SKM-1 (cell line): ENCODE measurements around the gene FRMD4B.

Source experiments
- DNase-seq: peaks from one replicate; lab custom pipeline; 2025; ENCODE audit not compliant: unreplicated experiment; lab: John Stamatoyannopoulos, UW

FRMD4B gene

GRCh38 chr3:69180869-69181591 lies 204.9 kb downstream of the FRMD4B start:
- no peak for DNase-seq

DNA sequence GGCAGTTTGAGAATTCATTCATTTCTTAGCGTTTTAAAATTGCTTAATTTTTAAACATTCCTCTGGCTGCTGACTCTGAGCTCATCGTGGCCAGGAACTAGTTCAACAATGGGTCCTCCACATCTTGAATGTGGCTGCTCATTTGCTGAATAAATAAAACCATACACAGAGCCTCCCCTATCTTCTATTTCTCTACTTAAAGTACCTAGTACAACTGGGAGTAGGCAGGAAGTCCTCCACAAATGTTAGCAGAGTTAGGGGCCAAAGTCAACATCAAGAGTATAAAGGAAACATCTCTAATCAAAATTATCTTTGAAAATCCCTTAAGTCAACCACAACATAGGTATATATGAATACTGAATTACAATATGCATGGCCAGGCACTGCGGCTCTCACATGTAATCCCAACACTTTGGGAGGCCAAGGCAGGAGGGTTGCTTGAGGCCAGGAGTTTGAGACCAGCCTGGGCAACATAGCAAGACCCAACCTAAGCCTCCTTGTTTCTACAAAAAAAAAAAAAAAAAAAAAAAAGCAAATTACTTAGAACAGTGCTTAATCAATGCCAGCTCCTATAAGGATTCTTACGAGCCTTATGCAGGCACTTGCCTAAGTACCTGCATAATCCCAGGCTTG lies 206.0 kb downstream of the FRMD4B start:
- DNase-seq = no peak

- DNase-seq = no peak
These were observed 206.8 kb downstream of the FRMD4B start for GRCh38 chr3:69178838-69179739.

DNA sequence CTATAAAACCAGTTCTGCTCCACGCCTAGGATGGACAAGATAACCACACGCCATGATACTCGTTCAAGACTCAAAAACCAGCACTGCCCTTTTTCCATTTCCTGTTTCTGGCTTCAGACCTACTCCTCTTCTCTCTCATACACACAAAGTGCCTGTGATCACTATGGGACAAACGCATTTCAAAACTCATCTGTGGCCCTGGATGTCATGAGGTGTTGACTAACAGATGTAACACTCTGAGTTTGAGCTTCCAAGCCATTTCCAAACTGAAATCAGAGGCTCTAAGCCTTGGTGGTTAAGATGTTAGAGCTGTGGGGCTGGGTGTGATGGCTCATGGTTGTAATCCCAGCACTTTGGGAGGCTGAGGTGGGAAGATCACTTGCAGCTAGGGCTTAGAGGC lies 207.8 kb downstream of the FRMD4B start:
- DNase-seq = no peak

DNA sequence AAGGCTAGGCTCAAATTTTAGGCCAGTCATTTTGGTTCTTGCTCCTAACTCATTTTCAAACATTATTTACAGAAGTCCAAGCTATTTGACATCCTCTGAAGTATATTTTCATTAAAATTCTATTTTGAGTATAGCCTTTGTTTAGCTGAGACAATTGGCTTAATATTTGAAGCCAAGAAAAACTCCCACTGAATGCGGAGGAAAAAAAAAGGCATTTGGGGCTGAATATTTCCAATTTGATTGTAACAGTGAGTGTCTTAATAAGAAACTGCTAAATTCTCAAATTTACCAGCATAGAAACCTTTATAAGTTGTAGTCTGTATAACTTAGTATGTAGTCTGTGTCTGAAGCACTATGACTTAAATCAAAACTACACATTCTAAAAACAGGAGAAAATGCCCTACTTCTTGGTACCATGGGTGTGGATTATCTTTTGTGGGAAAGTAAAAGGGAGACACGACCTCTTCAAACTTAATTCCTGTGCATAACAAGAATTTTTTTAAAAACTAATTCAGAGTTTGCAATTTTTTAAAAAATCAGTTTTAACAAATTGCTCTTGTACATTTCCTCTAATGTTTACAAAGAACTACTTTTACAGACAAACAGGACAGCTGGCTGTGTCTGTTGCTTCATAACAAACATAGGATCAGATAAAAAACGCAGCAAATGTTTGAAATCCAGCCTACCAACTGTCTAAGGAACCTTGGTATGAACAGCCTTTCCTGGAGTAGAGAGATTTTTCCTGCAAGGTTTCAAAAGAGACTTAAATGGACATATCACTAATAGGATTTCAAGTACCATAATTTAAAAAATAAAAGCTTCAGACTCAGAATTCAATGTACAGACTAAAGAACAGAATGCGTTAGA lies 210.8 kb downstream of the FRMD4B start:
- DNase-seq = no peak

GRCh38 chr3:69174445-69174844 lies 211.4 kb downstream of the FRMD4B start:
- DNase-seq = no peak

DNA sequence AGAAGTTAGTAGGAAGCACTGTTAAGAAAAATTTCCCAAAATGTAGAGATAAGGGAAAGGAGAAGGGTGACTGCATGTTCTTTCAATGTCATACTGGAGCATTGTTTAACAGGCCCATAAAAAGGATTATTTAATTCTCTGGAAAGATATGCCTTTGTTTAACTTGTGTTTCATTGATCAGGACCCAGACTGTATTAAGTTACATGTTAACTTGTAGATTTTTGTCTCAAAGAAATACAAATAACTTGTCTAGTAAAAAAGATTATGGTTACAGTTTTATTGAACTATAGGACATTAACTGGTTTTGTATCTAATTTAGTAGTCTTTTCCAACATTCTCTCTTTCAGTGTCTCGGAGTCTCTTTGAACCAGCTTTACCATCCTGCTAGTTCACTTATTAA lies 213.8 kb downstream of the FRMD4B start:
- no peak for DNase-seq

DNA sequence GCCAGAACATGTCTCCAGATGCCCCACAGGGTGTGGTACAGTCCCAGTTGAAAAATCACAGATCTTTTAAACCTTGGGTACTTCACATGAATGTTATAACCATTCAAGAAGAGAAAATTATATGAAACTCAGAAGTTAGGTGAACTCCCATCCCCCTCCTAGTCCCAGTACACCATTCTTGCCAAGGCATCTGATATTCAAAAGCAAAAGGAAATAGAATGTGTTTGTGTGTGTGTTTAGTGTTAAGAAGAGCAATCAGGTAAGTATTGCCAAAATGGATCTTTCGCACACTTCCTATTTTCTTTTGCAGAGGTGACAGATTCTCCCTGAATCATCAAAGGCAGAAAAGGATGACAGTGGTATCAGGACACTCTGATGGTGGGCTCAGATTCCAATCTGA lies 219.4 kb downstream of the FRMD4B start:
- no peak for DNase-seq

- no peak for DNase-seq
These were observed 220.1 kb downstream of the FRMD4B start for GRCh38 chr3:69165744-69166143.

DNA sequence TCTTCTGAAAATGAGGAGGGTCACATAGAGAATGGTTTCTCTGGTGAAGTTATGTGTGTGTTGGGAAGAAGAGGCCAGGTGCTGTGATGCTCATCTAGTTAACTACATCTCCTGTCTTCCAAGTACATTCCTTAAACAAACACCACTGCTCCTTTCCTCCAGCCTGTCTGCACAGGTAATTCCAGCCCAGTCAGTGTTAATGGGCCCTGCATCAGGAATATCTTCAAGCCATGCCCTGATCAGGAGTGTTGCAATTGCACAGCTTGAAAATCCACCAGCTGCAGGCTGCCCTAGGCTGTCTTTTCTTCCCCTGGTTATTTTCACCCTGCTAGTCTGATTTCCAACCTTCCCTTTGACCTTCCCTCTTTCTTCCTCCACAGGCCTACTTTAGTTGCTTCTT lies 221.6 kb downstream of the FRMD4B start:
- no peak for DNase-seq

GRCh38 chr3:69162308-69162980 lies 223.4 kb downstream of the FRMD4B start:
- DNase-seq = no peak

DNA sequence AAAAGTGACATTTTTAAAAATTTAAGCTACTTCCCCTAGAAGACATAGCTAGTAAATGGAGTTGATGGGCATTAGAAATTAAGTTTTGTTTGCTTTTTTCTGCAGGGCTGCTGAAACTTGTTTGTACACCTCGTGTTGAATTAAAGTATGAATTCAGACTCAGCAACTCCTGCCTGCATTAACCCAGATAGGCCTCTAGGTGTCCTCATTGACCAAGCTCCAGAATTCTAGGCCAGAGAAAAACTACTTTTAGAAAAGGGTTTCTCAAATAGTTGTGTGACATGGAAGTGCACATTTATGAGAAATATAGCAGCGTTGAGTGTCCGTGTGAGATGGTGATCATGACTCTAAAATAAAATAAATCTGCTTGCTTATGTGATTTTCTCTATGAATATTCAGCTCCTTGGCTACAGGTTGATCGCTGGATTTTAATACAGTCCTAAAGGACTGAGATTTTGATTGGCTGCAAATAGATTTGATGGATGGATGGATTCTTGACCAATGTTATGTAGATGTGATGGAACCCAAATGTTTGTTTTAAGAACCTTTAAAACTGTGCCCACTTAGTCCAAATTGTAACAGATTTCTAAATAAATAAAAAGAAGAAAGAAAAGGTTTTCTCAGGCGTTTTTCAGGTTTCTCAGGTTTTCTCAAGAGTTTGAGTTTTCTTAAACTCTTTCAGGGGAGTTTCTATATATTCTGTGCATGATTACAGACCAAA lies 224.1 kb downstream of the FRMD4B start:
- peak; percentile 45 for DNase-seq

GRCh38 chr3:69160525-69160924 lies 225.4 kb downstream of the FRMD4B start:
- DNase-seq = no peak

DNA sequence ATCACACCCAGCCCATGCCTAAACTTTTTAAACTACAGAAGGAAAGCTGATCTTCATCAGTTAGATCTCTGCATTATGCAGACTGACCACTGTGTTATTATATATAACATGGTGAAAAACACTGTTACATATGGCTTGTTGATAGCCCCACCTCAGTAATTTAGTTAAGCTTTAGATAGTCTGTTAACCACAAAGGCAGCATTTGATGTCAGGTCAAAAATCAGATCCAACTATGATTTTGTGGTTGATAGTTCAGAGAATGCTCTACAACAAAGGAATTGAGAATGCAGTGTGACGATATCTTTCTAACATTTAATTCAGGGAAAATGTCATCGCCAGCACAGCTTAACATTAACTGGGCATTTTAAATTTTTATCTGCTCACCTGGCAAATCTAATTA lies 225.8 kb downstream of the FRMD4B start:
- no peak for DNase-seq

DNA sequence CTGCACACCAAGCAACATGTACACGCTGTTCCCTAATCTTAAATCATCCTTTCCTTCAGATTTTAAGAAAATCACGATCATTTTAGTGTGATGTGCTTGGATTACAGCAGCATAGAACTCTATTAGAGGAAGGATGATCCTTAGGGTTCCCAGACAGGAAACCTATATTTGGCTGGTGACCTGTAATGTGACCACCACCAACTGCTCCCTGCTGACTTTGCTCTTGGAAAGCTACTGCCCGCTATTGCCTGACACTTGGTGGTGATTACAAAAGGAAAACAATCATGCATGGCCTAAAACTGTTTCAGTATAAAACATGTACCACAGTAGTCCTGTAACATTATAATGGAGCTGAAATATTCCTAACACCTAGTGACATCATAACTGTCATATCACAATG lies 236.3 kb downstream of the FRMD4B start:
- DNase-seq = no peak

DNA sequence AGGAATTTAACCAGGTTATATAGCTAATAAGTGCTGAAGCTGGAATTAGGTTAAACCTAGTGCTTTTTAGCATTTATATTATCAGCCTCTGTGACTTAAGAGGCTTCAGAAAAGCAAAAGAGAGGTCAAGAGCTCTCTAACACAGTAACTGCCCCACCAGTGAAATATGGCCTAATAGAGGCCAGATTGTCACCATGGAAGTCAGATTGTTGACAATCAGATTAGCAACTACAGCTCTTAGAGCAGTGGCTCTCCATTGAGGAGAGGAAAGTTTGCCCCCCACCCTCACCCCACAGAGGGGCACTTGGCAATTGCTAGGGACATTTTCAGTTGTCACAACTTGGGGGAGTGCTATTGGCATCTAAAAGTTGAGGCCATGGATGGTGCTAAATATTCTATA lies 240.2 kb downstream of the FRMD4B start:
- DNase-seq = no peak

- DNase-seq = no peak
These were observed 241.2 kb downstream of the FRMD4B start for GRCh38 chr3:69144631-69145245.

GRCh38 chr3:69143612-69144011 lies 242.3 kb downstream of the FRMD4B start:
- DNase-seq = no peak

DNA sequence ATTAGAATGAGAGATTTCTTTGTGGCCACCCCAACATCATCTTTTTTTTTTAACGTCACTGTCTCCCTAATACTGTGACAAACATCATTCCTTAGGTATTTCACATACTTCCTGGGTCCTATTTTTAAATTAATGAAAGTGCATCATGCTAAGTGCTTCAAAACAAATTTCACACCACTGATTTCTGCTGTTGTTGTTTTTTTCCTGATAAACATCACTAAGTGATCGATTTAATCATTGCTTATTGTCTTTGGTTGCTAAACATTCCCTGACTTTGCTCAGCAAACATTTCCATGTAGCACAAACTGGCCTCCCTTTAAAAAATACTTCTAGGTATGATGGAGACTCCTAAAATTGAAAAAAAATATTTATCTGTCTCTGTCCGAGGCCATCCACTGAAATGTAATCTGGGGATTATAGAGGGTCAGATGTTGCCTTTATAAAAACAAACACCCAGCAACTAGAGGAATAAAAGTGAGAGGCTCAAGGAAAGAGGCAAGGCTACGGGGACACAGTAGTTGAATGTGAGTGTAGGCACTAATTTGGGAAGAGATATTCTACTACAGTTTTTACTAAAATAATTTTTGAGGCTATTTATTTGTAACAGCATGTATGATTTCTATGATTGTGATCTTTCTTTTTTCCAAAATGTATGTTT lies 243.0 kb downstream of the FRMD4B start:
- DNase-seq = no peak
